H1 (cell line): ENCODE results near the gene B3GAT1. TPM values are rescaled to one million over a fixed set of nuclear protein-coding genes. Genes with fewer than 3 reads are reported as not detected.

Source experiments
- CBX5 ChIP-seq: fragments of 300-800, 300-1000 bp; sonication (generic); IDR thresholded peaks from 2 replicates; pipeline ENCODE4 v1.7.1; 2016; ENCODE audit warnings: antibody characterized with exemption, low read length, low read depth
- SP1 ChIP-seq: IDR thresholded peaks from 2 replicates; pipeline ENCODE4 v1.6.1; 2011; ENCODE audit warnings: low read depth, low read length
- polyA plus RNA-seq, 7 experiments: library from polyadenylated mRNA; depleted of rRNA in 3 of 7; stranded (reverse) in 5 of 7; unstranded in 2 of 7; fragments of >200 nt in 5 of 7; fragments of 200-250 nt in 2 of 7; gene quantifications; 1 replicate in 5 of 7; 2 replicates in 1 of 7; 4 replicates in 1 of 7; pipeline versions ENCODE4 v1.2.1 to v1.2.3, GENCODE V29; 2011 to 2013; ENCODE audit warnings: missing spikeins in 2 of 7, mixed read lengths in 2 of 7
- total RNA-seq: library from RNA; stranded (reverse); fragmentation: NEBNext Ultra II Directional; extraction: Animal tissue kit (Norgen Biotek cat#: 25700); gene quantifications from 2 replicates; pipeline ENCODE4 v1.2.1, GENCODE V29; 2021

B3GAT1 gene
- total and polyA plus RNA-seq, 2 of the 8 experiments (the other 6 are each of a cell fraction or from before 2014, with no cell fraction given) = 19.7 to 32.4 TPM

DNA sequence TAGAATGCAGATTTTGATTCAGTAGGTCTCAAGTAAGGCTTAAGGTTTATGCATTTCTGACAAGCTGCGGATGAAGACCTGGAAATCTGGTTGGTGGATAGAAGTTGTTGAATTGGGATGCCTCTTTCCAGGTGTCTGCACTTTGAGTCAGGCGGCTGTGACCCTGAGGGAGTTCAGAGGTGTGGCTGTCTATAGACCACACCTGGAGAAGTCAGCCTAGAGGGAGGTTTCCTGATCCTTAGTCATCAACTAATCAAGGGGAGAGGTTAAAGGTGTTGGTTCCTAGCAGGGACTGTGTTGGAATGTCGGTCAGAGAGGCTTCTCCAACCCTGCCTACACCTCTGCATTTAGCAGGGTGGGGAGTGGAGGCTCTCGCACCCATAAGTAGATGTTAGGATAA is 72.3 kb downstream of the B3GAT1 start (continued):
- TF ChIP-seq SP1 (no peak), CBX5 (no peak)
